GM10847 (cell line): ENCODE data around the gene NEK11.

ENCODE experiments used
- POLR2A ChIP-seq: IDR thresholded peaks from 2 replicates; pipeline ENCODE4 v1.6.1; 2011; ENCODE audit not compliant: insufficient read length; ENCODE audit errors: extremely low read depth

The NEK11 gene

GRCh38 chr3:131028844-131029243 lies 2.2 kb downstream of the NEK11 start:
- no peak for TF ChIP-seq POLR2A

- no peak for TF ChIP-seq POLR2A
Observed at GRCh38 chr3:131031660-131032059, 5.0 kb downstream of the NEK11 start.

- no peak for TF ChIP-seq POLR2A
Observed at GRCh38 chr3:131033480-131034080, 6.9 kb downstream of the NEK11 start.

GRCh38 chr3:131036200-131036816 lies 9.6 kb downstream of the NEK11 start:
- TF ChIP-seq POLR2A, result no peak

GRCh38 chr3:131036986-131037385 lies 10.3 kb downstream of the NEK11 start:
- TF ChIP-seq POLR2A, result no peak

- TF ChIP-seq POLR2A, result no peak
Observed at GRCh38 chr3:131038326-131038725, 11.6 kb downstream of the NEK11 start.

GRCh38 chr3:131047582-131047981 lies 20.9 kb downstream of the NEK11 start:
- no peak for TF ChIP-seq POLR2A

GRCh38 chr3:131048030-131048429 lies 21.4 kb downstream of the NEK11 start:
- TF ChIP-seq POLR2A, result no peak

GRCh38 chr3:131050001-131050400 lies 23.3 kb downstream of the NEK11 start:
- TF ChIP-seq POLR2A, result no peak

- TF ChIP-seq POLR2A, result no peak
Observed at GRCh38 chr3:131053043-131053859, 26.6 kb downstream of the NEK11 start.

GRCh38 chr3:131067983-131068382 lies 41.3 kb downstream of the NEK11 start:
- TF ChIP-seq POLR2A, result no peak

- TF ChIP-seq POLR2A, result no peak
Observed at GRCh38 chr3:131072099-131072559, 45.5 kb downstream of the NEK11 start.

- no peak for TF ChIP-seq POLR2A
Observed at GRCh38 chr3:131072845-131073244, 46.2 kb downstream of the NEK11 start.

GRCh38 chr3:131075632-131076328 lies 49.1 kb downstream of the NEK11 start:
- no peak for TF ChIP-seq POLR2A

- no peak for TF ChIP-seq POLR2A
Observed at GRCh38 chr3:131077904-131078303, 51.2 kb downstream of the NEK11 start.
